ENCODE measurements around the gene LKAAEAR1. TPM values are rescaled to one million over a fixed set of nuclear protein-coding genes. Genes with fewer than 3 reads are reported as not detected.
"Not testable (repeated sequence)": the region's sequence is repeated elsewhere in the genome, so short reads cannot be mapped to it uniquely, and the experiment has no call there.

The LKAAEAR1 gene
- total and polyA plus RNA-seq, 2 of the 4 experiments (the other 2 are of a cell fraction): 0.21 TPM; not detected in 1

GRCh38 chr20:64088586-64088985 lies 4.4 kb upstream of the LKAAEAR1 start:
- H4K91ac ChIP-seq (ENCODE audit: insufficient read depth, low read depth, low read length); intact Hi-C loops (cut with micrococcal nuclease); H4K8ac ChIP-seq (ENCODE audit: low read depth in 2 of 2, low read length in 2 of 2); H3K4me1 ChIP-seq (ENCODE audit: control insufficient read depth, insufficient read depth, low read length); H3K4ac ChIP-seq (ENCODE audit: low read depth, low read length); H3K4me2 ChIP-seq (ENCODE audit: low read depth, low read length); ATAC-seq (ENCODE audit: low read depth); POLR2A ChIA-PET (ENCODE audit: unreplicated experiment); H3K14ac ChIP-seq (replicated peaks; ENCODE audit: low read depth, low read length); dilution Hi-C loops (cut with HindIII; ENCODE audit: low sequenced_read_pairs, unreplicated experiment); CTCF ChIA-PET; H2AK5ac ChIP-seq (ENCODE audit: low read depth, low read length); in situ Hi-C loops (cut with MboI; ENCODE audit: low sequenced_read_pairs); H3K9ac ChIP-seq (ENCODE audit: low read depth, low read length); H2AFZ ChIP-seq (replicated peaks; ENCODE audit: low read length, poor library complexity); H3K18ac ChIP-seq (ENCODE audit: low read depth, low read length); H3K9me3 ChIP-seq (ENCODE audit: control insufficient read depth, insufficient read depth, low read length); H3K79me1 ChIP-seq (ENCODE audit: low read depth in 1 of 2, low read length in 2 of 2); H4K5ac ChIP-seq (ENCODE audit: low read depth, low read length); H3K27ac ChIP-seq (ENCODE audit: insufficient read depth, low read length); H3K4me3 ChIP-seq (ENCODE audit: insufficient read depth, low read depth, low read length); H3K36me3 ChIP-seq (ENCODE audit: control insufficient read depth, insufficient read depth, low read length); BruUV-seq (replicated peaks); H3K56ac ChIP-seq (ENCODE audit: extremely low read depth, insufficient read depth, low read length); H2BK120ac ChIP-seq (ENCODE audit: low read depth, low read length); H3K23ac ChIP-seq (ENCODE audit: low read depth, low read length); H3K9me1 ChIP-seq (ENCODE audit: insufficient read depth, low read length); DNase-seq; H2AK9ac ChIP-seq (replicated peaks; ENCODE audit: low read depth, low read length, poor library complexity); H2BK20ac ChIP-seq (ENCODE audit: low read depth, low read length); H2BK5ac ChIP-seq (ENCODE audit: low read depth, low read length, poor library complexity, severe bottlenecking); H2BK15ac ChIP-seq (ENCODE audit: low read depth, low read length); H4K20me1 ChIP-seq (ENCODE audit: insufficient read depth, low read length): not testable (repeated sequence)
- peaks cover 58% of the 10 kb centered on the region for H3K27me3 ChIP-seq (ENCODE audit: control insufficient read depth, insufficient read depth, low read length)

GRCh38 chr20:64087226-64087825 lies 3.1 kb upstream of the LKAAEAR1 start:
- in situ Hi-C loops (cut with MboI; ENCODE audit: low sequenced_read_pairs); H4K91ac ChIP-seq (ENCODE audit: insufficient read depth, low read depth, low read length); H3K4me2 ChIP-seq (ENCODE audit: low read depth, low read length); H2AFZ ChIP-seq (replicated peaks; ENCODE audit: low read length, poor library complexity); H3K9me1 ChIP-seq (ENCODE audit: insufficient read depth, low read length); H3K18ac ChIP-seq (ENCODE audit: low read depth, low read length); BruUV-seq (replicated peaks); H2AK9ac ChIP-seq (replicated peaks; ENCODE audit: low read depth, low read length, poor library complexity); H2AK5ac ChIP-seq (ENCODE audit: low read depth, low read length); H2BK15ac ChIP-seq (ENCODE audit: low read depth, low read length); H3K4me1 ChIP-seq (ENCODE audit: control insufficient read depth, insufficient read depth, low read length); H2BK120ac ChIP-seq (ENCODE audit: low read depth, low read length); H3K36me3 ChIP-seq (ENCODE audit: control insufficient read depth, insufficient read depth, low read length); ATAC-seq (ENCODE audit: low read depth); H2BK20ac ChIP-seq (ENCODE audit: low read depth, low read length); H3K56ac ChIP-seq (ENCODE audit: extremely low read depth, insufficient read depth, low read length); H4K8ac ChIP-seq (ENCODE audit: low read depth in 2 of 2, low read length in 2 of 2); H3K4ac ChIP-seq (ENCODE audit: low read depth, low read length); H3K9me3 ChIP-seq (ENCODE audit: control insufficient read depth, insufficient read depth, low read length); H3K79me1 ChIP-seq (ENCODE audit: low read depth in 1 of 2, low read length in 2 of 2); H4K5ac ChIP-seq (ENCODE audit: low read depth, low read length); H3K23ac ChIP-seq (ENCODE audit: low read depth, low read length); H2BK5ac ChIP-seq (ENCODE audit: low read depth, low read length, poor library complexity, severe bottlenecking); H3K9ac ChIP-seq (ENCODE audit: low read depth, low read length); CTCF ChIA-PET; H3K14ac ChIP-seq (replicated peaks; ENCODE audit: low read depth, low read length); dilution Hi-C loops (cut with HindIII; ENCODE audit: low sequenced_read_pairs, unreplicated experiment); H3K27ac ChIP-seq (ENCODE audit: insufficient read depth, low read length); DNase-seq; POLR2A ChIA-PET (ENCODE audit: unreplicated experiment); H3K4me3 ChIP-seq (ENCODE audit: insufficient read depth, low read depth, low read length); intact Hi-C loops (cut with micrococcal nuclease): not testable (repeated sequence)
- peaks cover 61% of the 10 kb centered on the region for H3K27me3 ChIP-seq (ENCODE audit: control insufficient read depth, insufficient read depth, low read length)
- peaks cover 13% of the 10 kb centered on the region for H4K20me1 ChIP-seq (ENCODE audit: insufficient read depth, low read length)
- WGBS, 2 experiments (ENCODE audit: extremely low coverage in 2 of 2, insufficient read length in 1 of 2): no CpG with 5 or more reads among the region's 36 CpGs
